ENCODE measurements around the gene TIPRL. TPM values are rescaled to one million over a fixed set of nuclear protein-coding genes. Genes with fewer than 3 reads are reported as not detected.

TIPRL gene
- total RNA-seq, 1 donor from 2014 or later, result 23.8 TPM

GRCh38 chr1:168216171-168216570 lies 37.4 kb downstream of the TIPRL start:
- H3K4me3 ChIP-seq (ENCODE audit: low read depth, low read length), result no peak overlapping the region
- DNase-seq (ENCODE audit: low read depth), result no peak
- TF ChIP-seq CTCF (conservative IDR thresholded peaks at IDR 0.05; ENCODE audit: low read depth, low read length), result no peak

GRCh38 chr1:168217664-168218063 lies 38.9 kb downstream of the TIPRL start:
- no peak overlapping the region for H3K4me3 ChIP-seq (ENCODE audit: low read depth, low read length)
- TF ChIP-seq CTCF (conservative IDR thresholded peaks at IDR 0.05; ENCODE audit: low read depth, low read length), result no peak
- no peak for DNase-seq (ENCODE audit: low read depth)

GRCh38 chr1:168218658-168219057 lies 39.9 kb downstream of the TIPRL start:
- DNase-seq (ENCODE audit: low read depth), result no peak
- no peak for TF ChIP-seq CTCF (conservative IDR thresholded peaks at IDR 0.05; ENCODE audit: low read depth, low read length)
- no peak overlapping the region for H3K4me3 ChIP-seq (ENCODE audit: low read depth, low read length)

GRCh38 chr1:168220470-168220871 lies 41.7 kb downstream of the TIPRL start:
- H3K4me3 ChIP-seq (ENCODE audit: low read depth, low read length), result no peak overlapping the region
- TF ChIP-seq CTCF (conservative IDR thresholded peaks at IDR 0.05; ENCODE audit: low read depth, low read length), result no peak
- DNase-seq (ENCODE audit: low read depth), result no peak

DNA sequence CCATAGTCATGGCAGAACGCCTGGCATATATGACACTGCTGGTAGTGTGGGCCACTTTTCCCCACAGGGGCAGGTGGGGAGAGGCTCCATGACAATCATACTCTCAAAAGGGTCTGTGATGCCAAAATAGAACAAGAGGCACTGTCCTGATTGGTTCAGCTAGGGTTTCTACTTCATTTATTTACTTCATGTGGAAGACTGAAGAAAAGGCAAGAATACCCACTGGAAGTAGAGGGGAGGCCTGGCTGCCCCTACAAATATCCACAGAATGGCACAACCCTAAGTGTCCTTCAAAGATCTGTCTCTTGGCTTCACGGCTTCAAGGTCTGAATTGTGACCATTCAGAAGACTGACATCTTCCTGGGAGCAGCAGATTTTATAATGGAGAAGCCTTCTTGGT lies 42.5 kb downstream of the TIPRL start:
- DNase-seq (ENCODE audit: low read depth), result no peak
- H3K4me3 ChIP-seq (ENCODE audit: low read depth, low read length), result no peak overlapping the region
- TF ChIP-seq CTCF (conservative IDR thresholded peaks at IDR 0.05; ENCODE audit: low read depth, low read length), result no peak

DNA sequence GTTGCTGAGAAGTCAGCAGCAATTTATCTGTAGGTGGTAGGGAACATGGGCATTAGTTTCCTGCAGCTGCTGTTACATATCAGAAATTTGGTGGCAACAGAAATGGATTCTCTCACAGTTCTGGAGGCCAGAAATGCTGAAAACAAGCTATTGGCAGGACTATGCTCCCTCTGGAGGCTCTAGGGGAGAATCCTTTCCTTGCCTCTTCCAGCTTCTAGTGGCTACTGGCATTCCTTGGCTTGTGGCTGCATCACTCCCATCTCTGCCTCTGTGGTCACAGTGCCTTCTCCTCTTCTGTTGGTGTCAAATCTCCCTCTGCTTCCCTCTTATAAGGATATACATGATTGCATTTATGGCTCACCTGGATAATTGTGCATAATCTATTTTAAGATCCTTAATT lies 44.5 kb downstream of the TIPRL start:
- DNase-seq (ENCODE audit: low read depth), result no peak
- no peak for TF ChIP-seq CTCF (conservative IDR thresholded peaks at IDR 0.05; ENCODE audit: low read depth, low read length)
- H3K4me3 ChIP-seq (ENCODE audit: low read depth, low read length), result no peak overlapping the region

DNA sequence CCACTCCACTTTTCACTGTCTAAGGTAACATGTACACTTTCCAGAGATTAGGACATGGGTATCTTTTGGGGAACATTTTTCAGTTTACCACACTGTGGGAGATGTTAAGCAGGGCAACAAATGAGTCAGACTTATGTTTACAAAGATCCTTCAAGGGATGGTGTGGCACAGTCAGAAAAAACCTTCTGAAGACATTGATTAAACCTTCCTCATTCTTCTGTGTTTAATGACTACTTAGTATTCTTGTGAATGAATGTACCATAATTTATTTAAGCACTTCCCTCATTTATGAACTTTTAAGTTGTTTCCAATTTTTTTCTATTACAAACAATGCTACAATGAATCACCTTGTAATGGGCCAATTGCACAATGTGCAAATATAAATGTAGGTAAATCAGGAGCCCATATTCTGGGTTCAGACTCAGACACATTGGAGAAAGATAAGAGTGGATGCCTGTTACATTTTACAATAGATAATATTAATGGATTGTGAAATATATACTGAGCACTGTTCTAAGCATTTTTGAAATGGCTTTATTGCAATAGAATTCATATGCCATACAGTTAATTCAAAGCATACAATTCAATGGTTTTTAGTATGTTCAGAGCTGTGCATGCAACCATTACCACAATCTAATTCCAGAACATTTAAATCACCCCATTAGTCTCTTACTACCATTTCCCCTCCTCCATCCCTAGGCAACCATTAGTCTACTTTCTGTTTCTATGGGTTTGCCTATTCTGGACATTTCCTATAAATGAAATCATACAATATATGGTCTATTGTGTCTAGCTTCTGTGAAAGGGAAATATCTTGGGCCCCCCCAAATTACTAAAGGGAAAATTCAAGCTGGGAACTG lies 45.1 kb downstream of the TIPRL start:
- no peak for DNase-seq (ENCODE audit: low read depth)
- H3K4me3 ChIP-seq (ENCODE audit: low read depth, low read length), result no peak overlapping the region
- TF ChIP-seq CTCF (conservative IDR thresholded peaks at IDR 0.05; ENCODE audit: low read depth, low read length), result no peak

Data from epithelial cell of proximal tubule (primary cell).